Ishikawa (cell line): Measurements from ENCODE around the gene SPEM1.

Experiments
- CEBPB ChIP-seq: IDR thresholded peaks from 2 replicates; pipeline ENCODE4 v1.6.1; 2012
- MAX ChIP-seq: IDR thresholded peaks from 2 replicates; pipeline ENCODE4 v1.6.1; 2012
- NFIC ChIP-seq: IDR thresholded peaks from 2 replicates; pipeline ENCODE4 v1.6.1; 2012
- RAD21 ChIP-seq: IDR thresholded peaks from 2 replicates; pipeline ENCODE4 v1.6.1; 2012; ENCODE audit warnings: low read depth
- REST ChIP-seq: IDR thresholded peaks from 2 replicates; pipeline ENCODE4 v1.6.1; 2012; ENCODE audit warnings: low read depth, mild to moderate bottlenecking
- TCF12 ChIP-seq: IDR thresholded peaks from 2 replicates; pipeline ENCODE4 v1.6.1; 2012; ENCODE audit warnings: low read depth
- TEAD4 ChIP-seq: IDR thresholded peaks from 2 replicates; pipeline ENCODE4 v1.6.1; 2012
- ZBTB7A ChIP-seq: IDR thresholded peaks from 2 replicates; pipeline ENCODE4 v1.6.1; 2012; ENCODE audit warnings: low read depth

GRCh38 chr17:7404737-7405349 is 15.3 kb upstream of the SPEM1 start:
- no peak for TF ChIP-seq CEBPB
- TF ChIP-seq REST: no peak
- no peak for TF ChIP-seq TEAD4
- no peak for TF ChIP-seq MAX
- TF ChIP-seq NFIC: no peak
- no peak for TF ChIP-seq ZBTB7A
- no peak for TF ChIP-seq RAD21
- TF ChIP-seq TCF12: no peak; the same call in 1 of the 2 replicates
